RWPE1 (cell line): ENCODE measurements around the gene CENPK.
A peak's percentile ranks its signal among the peaks of the same experiment; 100 is the strongest.
"Not testable (repeated sequence)": the region's sequence is repeated elsewhere in the genome, so short reads cannot be mapped to it uniquely, and the experiment has no call there.

Source experiments
- CTCF ChIA-PET: fragments of 350-600 bp; sonication (Branson Sonifier 250); formaldehyde crosslinking; extraction: SDS; loops from one replicate; lab custom pipeline; 2021; lab: Yijun Ruan, JAX
- POLR2A ChIA-PET: fragments of 400-600 bp; formaldehyde crosslinking; extraction: SDS; loops from one replicate; lab custom pipeline; 2020; ENCODE audit warnings: antibody characterized with exemption; ENCODE audit not compliant: low non-redundant PET; lab: Yijun Ruan, JAX
- DNase-seq: peaks from one replicate; pipeline ENCODE4 v3.0.0; 2012; ENCODE audit warnings: low spot score
- H3K27ac ChIP-seq: fragments of 450-650 bp; 2 replicates; pipeline ENCODE4 v1.5.1; 2017
- TF ChIP-seq, protein P1 (sequence below): fragments of 450-650 bp; conservative IDR thresholded peaks from 2 replicates; pipeline ENCODE4 v1.5.1; 2017; ENCODE audit warnings: low read depth, mild to moderate bottlenecking

Gene CENPK, protein sequence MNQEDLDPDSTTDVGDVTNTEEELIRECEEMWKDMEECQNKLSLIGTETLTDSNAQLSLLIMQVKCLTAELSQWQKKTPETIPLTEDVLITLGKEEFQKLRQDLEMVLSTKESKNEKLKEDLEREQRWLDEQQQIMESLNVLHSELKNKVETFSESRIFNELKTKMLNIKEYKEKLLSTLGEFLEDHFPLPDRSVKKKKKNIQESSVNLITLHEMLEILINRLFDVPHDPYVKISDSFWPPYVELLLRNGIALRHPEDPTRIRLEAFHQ

GRCh38 chr5:65562731-65563701 is at the start of gene CENPK, which contains the start of gene PPWD1:
Gene CENPK (minus strand): TSS chr5:65563168. CDS start chr5:65554907, 8,261 bp downstream.
Gene PPWD1 (plus strand): TSS chr5:65563296. CDS start chr5:65563311, 15 bp downstream.
- TF ChIP-seq, protein P1, sequence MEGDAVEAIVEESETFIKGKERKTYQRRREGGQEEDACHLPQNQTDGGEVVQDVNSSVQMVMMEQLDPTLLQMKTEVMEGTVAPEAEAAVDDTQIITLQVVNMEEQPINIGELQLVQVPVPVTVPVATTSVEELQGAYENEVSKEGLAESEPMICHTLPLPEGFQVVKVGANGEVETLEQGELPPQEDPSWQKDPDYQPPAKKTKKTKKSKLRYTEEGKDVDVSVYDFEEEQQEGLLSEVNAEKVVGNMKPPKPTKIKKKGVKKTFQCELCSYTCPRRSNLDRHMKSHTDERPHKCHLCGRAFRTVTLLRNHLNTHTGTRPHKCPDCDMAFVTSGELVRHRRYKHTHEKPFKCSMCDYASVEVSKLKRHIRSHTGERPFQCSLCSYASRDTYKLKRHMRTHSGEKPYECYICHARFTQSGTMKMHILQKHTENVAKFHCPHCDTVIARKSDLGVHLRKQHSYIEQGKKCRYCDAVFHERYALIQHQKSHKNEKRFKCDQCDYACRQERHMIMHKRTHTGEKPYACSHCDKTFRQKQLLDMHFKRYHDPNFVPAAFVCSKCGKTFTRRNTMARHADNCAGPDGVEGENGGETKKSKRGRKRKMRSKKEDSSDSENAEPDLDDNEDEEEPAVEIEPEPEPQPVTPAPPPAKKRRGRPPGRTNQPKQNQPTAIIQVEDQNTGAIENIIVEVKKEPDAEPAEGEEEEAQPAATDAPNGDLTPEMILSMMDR = no peak
- CTCF ChIA-PET = interaction anchor here (0.5 kb wide), 1 partner anchor 377 kb away, joined by 3 read pairs; no protein-coding TSS in a partner anchor
- peak within 1 kb of the TSS; percentile 86 for H3K27ac ChIP-seq
- POLR2A ChIA-PET = interaction anchor here (0.6 kb wide), 2 partner anchors 10 to 363 kb away, joined by 4 to 6 read pairs; partner anchors contain the start of gene ERBIN
- peak; percentile 99 for DNase-seq

GRCh38 chr5:65612298-65612907 is 49.4 kb upstream of the CENPK start:
- ChIA-PET CTCF (no interaction called here), POLR2A (no interaction called here)
- TF ChIP-seq, protein P1 = no peak
- H3K27ac ChIP-seq = no peak overlapping the region
- no peak for DNase-seq

DNA sequence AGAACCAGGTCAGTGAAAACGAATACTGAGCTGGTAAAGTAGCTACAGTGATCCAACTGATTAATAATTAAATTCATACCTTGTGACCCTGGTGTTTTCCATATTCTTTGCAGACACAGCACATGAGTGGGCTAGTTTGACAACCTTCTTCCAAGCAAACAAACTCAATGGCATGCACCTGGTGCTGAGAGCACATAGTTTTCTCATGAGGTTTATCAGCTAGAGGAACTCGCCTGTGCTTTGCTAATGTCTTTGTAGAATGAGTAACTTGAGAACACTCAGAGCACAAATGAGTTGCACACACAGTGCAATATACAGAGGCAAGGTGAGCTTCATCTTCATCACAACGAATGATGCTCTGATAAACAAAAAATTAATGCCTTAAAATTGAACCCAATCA is 48.6 kb upstream of the CENPK start:
- ChIA-PET POLR2A (no interaction called here), CTCF (no interaction called here)
- DNase-seq = peak; percentile 23
- TF ChIP-seq, protein P1 = no peak
- H3K27ac ChIP-seq = no peak overlapping the region

DNA sequence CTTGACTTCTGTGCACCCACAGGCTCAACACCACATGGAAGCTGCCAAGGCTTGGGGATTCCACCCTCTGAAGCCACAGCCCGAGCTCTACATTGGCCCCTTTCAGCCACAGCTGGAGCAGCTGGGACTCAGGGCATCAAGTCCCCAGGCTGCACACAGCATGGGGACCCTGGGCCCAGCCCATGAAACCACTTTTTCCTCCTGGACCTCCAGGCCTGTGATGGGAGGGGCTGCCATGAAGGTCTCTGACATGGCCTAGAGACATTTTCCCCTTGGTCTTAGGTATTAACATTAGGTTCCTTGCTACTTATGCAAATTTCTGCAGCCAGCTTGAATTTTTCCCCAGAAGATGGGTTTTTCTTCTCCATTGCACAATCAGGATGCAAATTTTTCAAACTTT is 38.8 kb upstream of the CENPK start:
- DNase-seq, POLR2A ChIA-PET, CTCF ChIA-PET, H3K27ac ChIP-seq: not testable (repeated sequence)

DNA sequence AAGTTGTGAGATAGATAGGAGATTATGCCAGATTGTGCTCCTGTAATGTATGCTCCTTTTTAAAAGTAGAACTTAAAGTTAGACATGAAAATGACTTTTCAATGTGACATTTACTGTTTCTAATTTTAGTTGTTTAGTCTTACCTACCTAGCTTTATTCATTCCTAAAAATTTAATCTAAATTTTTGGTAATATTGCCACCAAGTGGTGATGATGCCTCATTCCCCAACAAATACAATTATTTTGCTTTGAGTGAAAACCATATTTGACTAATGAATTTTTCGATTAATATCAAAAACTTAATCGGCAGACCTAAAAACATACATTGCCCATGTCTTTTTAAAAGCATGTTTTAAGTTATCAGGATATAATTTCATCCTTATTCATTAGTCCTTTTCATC is 25.7 kb upstream of the CENPK start:
- no peak for DNase-seq
- TF ChIP-seq, protein P1 = 0 out of 2 replicates have a peak, but pooled peaks have one; percentile 19
- CTCF ChIA-PET = no interaction called here
- POLR2A ChIA-PET = no interaction called here
- no peak overlapping the region for H3K27ac ChIP-seq

GRCh38 chr5:65577141-65577540 is 14.2 kb upstream of the CENPK start:
- ChIA-PET POLR2A (no interaction called here), CTCF (interaction anchor here (0.6 kb wide), 1 partner anchor 808 kb away, joined by 3 read pairs; no protein-coding TSS in a partner anchor)

More at GRCh38 chr5:65577141-65577540, 14.2 kb upstream of the CENPK start:
- H3K27ac ChIP-seq = no peak overlapping the region
- TF ChIP-seq, protein P1 = no peak
- DNase-seq = no peak
